CD1c-positive myeloid dendritic cell (primary cell): ENCODE measurements around the gene RFX4.

Experiments used
- DNase-seq: peaks from one replicate; pipeline ENCODE4 v3.0.0-alpha.2; 2016; ENCODE audit errors: extremely low spot score

RFX4 gene

GRCh38 chr12:106582641-106583230 is at the start of gene RFX4:
Gene RFX4 (plus strand): TSS chr12:106583004. CDS start chr12:106583321, 317 bp downstream.
- no peak for DNase-seq

GRCh38 chr12:106541201-106541600 is 41.6 kb upstream of the RFX4 start:
- DNase-seq: no peak

- DNase-seq: no peak
Measured at GRCh38 chr12:106551410-106551809, 31.4 kb upstream of the RFX4 start.

GRCh38 chr12:106552228-106552627 is 30.6 kb upstream of the RFX4 start:
- no peak for DNase-seq

- DNase-seq: no peak
Measured at GRCh38 chr12:106564678-106565329, 18.0 kb upstream of the RFX4 start.

GRCh38 chr12:106566771-106567170 is 16.0 kb upstream of the RFX4 start:
- DNase-seq: no peak

GRCh38 chr12:106573239-106573638 is 9.6 kb upstream of the RFX4 start:
- DNase-seq: no peak

GRCh38 chr12:106576848-106577247 is 6.0 kb upstream of the RFX4 start:
- DNase-seq: no peak

GRCh38 chr12:106580671-106581508 is 1.9 kb upstream of the RFX4 start:
- no peak for DNase-seq

GRCh38 chr12:106581543-106582248 is 1.1 kb upstream of the RFX4 start:
- DNase-seq: no peak

- DNase-seq: no peak
Measured at GRCh38 chr12:106582249-106582591, 584 bp upstream of the RFX4 start.

GRCh38 chr12:106583242-106584103 is 669 bp downstream of the RFX4 start:
- DNase-seq: no peak

GRCh38 chr12:106584104-106585064 is 1.6 kb downstream of the RFX4 start:
- no peak for DNase-seq

- DNase-seq: no peak
Measured at GRCh38 chr12:106585105-106585520, 2.3 kb downstream of the RFX4 start.

- no peak for DNase-seq
Measured at GRCh38 chr12:106585521-106586277, 2.9 kb downstream of the RFX4 start.

- DNase-seq: no peak
Measured at GRCh38 chr12:106586278-106586802, 3.5 kb downstream of the RFX4 start.

GRCh38 chr12:106586803-106587684 is 4.2 kb downstream of the RFX4 start:
- no peak for DNase-seq

- no peak for DNase-seq
Measured at GRCh38 chr12:106588771-106589170, 6.0 kb downstream of the RFX4 start.
